Fibroblast of skin of left quadriceps (primary cell): ENCODE measurements around the gene B3GALT6.
"Not testable (repeated sequence)": the region's sequence is repeated elsewhere in the genome, so short reads cannot be mapped to it uniquely, and the experiment has no call there.

ENCODE experiments used
- DNase-seq, 2 experiments: peaks; one replicate each; pipeline ENCODE4 v3.0.0-alpha.2; 2013; ENCODE audit warnings: low read depth in 2 of 2

The B3GALT6 gene

GRCh38 chr1:1244192-1244811 is 12.3 kb downstream of the B3GALT6 start:
- DNase-seq, result no peak

GRCh38 chr1:1245178-1245816 is 13.3 kb downstream of the B3GALT6 start:
- no peak for DNase-seq

DNA sequence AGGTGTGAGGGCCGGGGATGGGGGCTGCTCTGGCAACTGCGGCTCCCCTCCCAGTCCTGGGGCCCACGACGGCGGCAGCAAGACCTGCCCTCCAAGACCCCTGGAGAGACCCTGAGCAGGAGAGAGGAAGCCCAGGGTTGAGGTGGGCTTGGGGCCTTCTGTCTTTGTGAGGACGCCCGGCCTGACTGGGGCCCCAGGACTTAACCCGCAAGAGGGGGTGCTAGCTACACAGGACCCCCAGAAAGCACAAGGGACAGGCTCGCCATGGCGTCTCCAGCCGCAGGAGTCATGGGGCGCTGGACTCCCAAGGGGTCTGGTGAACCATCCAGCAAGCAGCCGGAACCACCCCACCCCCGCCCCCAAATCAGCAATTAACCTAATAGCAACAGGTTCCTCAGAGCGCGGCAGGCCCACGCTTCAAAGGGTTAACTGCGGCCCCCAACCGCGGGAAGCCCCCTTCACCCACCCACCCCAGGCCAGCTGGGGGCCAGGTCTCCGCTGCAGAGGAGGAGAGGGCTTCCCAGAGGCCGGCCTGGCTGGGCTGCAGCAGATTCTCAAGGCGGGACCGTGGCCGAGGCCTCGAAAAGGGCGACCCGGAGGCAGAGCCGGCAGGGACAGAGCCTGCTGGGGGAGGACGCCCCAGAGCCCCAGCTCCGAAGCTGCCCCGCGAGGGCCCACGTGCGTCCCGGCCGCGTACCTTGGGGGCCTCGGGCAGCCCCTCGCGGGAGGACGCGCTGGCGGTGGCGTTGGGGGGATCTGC is 14.0 kb downstream of the B3GALT6 start:
- DNase-seq, result no peak

DNA sequence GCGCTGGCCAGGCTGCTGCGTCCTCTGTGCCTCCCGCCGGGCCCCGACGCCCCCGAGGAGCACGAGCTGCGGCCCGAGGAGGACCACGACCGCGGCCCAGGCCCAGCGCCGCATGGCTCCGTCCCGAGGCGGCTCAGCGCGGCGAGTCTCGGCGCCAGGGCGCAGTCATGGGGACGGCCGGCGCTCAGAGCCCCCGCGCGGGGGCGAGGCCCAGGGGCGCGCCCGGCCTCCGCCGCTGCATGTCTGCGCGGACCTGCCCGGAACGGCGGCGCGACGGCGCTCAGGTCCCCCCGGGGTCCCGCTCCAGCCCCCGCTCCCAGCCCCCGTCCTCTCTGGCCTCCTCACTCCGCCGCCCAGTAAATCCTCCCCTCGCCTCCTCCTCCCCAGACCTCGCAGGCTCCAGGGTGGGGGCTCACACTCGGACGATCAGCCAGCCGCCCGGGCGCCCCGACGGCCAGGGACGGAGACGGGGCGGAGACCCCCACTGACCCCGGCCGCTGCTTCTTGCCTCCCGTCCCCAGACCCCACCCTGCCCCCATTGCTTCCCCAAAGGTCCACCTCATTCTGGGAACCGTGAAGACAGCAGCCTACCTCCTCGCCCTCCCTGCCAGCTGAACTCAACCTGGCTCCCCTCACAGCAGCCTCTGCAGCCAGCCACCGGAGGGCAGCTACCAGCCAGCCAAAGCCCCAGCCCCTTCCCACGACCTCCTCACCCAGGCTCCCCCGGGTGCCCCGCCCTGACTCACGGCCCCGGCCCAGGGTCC is 14.7 kb downstream of the B3GALT6 start, which contains the start of gene C1QTNF12:
Gene C1QTNF12 (minus strand): TSS at position 146 of the 764 bp plus-strand sequence. CDS start 32 bp downstream, at position 114.
- DNase-seq, result no peak

GRCh38 chr1:1247341-1247913 is 15.4 kb downstream of the B3GALT6 start:
- DNase-seq, result no peak

GRCh38 chr1:1248009-1248913 is 16.2 kb downstream of the B3GALT6 start:
- not testable (repeated sequence) for DNase-seq

GRCh38 chr1:1250786-1251284 is 18.8 kb downstream of the B3GALT6 start:
- no peak for DNase-seq

DNA sequence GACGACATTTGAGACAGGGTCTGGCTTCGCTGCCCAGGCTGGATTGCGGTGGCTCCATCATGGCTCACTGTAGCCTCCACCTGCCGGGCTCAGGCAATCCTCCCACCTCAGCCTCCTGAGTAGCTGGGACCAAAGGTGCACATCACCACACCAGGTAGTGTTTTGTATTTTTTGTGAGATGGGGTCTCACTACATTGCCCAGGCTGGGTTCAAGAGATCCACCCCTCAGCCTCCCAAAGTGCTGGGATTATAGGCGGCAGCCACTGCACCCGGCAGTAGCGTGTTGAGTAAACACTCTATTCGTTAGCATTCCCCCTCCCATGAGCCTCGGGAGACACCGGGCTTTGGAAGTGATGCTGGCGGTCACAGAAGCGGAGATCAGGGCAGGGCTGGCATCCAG is 21.3 kb downstream of the B3GALT6 start:
- DNase-seq, result no peak

DNA sequence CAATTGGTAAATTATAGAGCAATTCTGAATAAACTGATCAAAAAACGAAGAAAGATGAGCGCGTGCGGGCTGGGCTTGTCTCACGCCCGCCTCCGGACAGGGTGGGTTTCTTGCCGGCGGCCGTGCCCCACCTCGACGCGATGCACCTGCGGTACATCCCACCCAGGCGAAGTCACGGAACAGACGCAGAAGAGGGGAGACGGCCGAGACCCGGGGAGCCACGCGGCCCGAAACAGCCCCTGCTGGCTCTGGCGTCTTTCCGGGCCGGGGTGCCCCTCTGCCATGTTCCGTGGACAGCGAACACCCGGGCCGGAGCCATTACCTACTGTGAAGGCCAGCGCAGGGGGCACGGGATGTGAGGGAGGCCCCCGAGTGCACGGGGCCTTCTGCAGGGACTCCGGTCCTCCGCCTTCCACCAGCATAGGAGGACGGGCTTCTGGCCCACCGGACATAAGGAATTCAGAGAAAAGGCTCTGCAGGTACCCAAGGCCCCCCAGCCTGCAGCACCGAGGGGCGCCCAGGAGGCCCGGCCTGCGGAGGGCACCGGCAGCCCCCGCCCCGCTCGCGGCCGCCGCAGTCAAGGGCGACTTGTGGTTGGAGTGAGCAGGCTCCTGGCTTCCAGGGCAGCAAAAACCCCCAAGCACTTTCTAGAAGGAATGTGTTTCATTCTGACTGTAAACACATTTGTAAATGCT is 22.1 kb downstream of the B3GALT6 start:
- no peak for DNase-seq

DNA sequence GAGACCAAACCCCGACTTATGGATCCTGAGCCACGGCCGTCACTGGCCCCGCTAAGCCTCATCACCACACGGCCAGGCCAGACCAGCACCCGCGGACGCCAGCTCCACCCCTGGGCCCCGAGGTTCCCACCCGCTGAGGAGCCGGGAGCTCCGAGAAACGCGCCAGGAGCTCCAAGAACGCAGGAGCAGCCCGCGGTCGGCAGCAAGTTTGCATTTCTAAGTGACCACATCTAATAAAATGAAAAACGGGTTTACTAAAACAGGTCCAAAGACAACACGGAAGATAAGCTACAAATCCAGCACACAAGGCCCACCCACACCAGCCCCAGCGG is 22.6 kb downstream of the B3GALT6 start:
- DNase-seq, result no peak

- DNase-seq, result no peak
Observed at GRCh38 chr1:1255078-1255477, 23.0 kb downstream of the B3GALT6 start.

DNA sequence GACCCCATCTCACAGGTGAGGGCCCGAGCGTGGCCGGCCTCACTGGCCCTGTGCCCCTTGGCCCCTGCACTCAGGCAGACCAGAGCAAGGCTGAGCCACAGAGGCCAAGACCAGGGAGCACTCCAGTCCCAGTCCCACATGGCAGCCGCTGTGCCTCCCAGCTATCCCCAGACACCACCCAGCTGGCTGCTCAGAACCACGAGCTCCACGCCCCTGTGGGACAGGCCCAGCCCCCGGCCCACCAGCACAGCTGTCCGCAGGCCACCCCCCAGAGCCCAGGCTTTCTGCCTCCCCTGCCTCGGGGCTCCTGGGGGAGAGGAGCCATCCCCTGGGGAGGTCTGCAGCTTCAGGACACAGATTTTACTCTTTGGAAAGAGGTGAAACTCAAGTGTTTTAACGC is 23.6 kb downstream of the B3GALT6 start:
- DNase-seq, result no peak

GRCh38 chr1:1256956-1257871 is 25.2 kb downstream of the B3GALT6 start:
- no peak for DNase-seq

GRCh38 chr1:1259119-1259488 is 27.1 kb downstream of the B3GALT6 start:
- DNase-seq, result no peak

DNA sequence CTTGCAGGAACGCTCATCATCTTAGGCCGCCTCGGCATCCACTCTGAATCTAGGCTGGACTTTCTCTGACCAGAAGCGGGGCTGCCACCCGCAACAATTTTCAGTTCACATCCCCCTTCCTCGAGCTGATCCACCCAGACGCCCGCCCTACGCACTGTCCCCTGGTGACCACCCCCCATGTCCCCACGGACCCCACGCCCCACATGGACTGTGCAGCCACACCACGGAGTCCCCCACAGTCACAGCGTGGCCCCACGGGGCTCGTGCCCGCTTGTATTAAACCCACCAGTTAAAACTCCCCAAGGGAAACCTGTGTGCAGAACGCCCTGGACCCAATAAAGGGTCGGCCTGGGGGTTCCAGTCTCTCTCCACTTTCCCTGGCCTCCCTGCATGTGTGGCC is 27.5 kb downstream of the B3GALT6 start:
- DNase-seq, result no peak

- DNase-seq, result no peak
Observed at GRCh38 chr1:1259951-1260600, 28.0 kb downstream of the B3GALT6 start.

GRCh38 chr1:1260843-1261560 is 29.0 kb downstream of the B3GALT6 start:
- no peak for DNase-seq

DNA sequence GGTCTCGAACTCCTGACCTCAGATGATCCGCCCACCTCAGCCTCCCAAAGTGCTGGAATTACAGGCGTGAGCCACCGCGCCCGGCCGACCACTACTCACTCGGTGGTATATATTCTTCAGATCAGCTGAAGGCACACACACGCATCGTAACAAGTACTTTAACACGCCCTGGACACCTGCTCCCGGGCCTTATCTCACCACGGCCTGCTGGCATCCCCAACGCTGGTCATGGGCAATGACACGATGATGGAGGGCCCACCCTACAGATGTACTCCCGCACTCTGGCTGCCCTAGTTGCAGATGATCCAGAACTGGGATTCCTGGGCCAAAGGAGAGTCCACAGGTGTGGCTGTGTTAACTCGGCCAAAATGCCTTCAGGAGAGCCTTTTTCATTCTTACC is 30.0 kb downstream of the B3GALT6 start:
- no peak for DNase-seq
